ENCODE results near the gene RAMP1.

DNA sequence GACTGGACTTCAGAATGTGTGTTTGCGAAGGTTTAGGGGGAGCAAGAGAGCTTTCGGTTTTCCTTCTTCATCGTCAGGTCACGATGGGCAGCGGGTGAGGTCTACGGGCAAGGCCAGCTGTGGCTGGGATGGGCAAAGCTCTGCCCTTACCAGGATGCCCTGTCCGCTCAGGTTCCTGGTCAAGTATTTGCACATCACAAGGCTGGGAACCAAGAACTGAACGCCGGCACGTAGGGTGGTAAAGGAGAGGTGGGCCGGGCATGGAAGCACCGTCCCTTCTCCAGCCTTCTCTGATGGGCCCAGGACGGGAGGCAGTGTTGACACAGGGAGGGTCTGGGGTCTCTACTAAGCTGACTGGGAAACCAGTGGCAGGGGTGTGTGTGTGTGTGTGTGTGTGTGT is 56.9 kb downstream of the RAMP1 start:
- TF ChIP-seq POLR2A (IDR thresholded peaks at IDR 0.05): no peak
- TF ChIP-seq, protein P1, sequence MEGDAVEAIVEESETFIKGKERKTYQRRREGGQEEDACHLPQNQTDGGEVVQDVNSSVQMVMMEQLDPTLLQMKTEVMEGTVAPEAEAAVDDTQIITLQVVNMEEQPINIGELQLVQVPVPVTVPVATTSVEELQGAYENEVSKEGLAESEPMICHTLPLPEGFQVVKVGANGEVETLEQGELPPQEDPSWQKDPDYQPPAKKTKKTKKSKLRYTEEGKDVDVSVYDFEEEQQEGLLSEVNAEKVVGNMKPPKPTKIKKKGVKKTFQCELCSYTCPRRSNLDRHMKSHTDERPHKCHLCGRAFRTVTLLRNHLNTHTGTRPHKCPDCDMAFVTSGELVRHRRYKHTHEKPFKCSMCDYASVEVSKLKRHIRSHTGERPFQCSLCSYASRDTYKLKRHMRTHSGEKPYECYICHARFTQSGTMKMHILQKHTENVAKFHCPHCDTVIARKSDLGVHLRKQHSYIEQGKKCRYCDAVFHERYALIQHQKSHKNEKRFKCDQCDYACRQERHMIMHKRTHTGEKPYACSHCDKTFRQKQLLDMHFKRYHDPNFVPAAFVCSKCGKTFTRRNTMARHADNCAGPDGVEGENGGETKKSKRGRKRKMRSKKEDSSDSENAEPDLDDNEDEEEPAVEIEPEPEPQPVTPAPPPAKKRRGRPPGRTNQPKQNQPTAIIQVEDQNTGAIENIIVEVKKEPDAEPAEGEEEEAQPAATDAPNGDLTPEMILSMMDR (IDR thresholded peaks at IDR 0.05 in 4 of 5, conservative IDR thresholded peaks at IDR 0.05 in 1 of 5): no peak
